CD4-positive, alpha-beta T cell treated with Interleukin-6 at 100 ng/mL for 8 hours (primary cell): Measurements from ENCODE around the gene FANCE.
A peak's percentile ranks its signal among the peaks of the same experiment; 100 is the strongest.

ENCODE experiments used
- DNase-seq: peaks from one replicate; pipeline ENCODE4 v3.0.0-alpha.2; 2020; ENCODE audit warnings: mixed read lengths, low spot score

Gene FANCE

DNA sequence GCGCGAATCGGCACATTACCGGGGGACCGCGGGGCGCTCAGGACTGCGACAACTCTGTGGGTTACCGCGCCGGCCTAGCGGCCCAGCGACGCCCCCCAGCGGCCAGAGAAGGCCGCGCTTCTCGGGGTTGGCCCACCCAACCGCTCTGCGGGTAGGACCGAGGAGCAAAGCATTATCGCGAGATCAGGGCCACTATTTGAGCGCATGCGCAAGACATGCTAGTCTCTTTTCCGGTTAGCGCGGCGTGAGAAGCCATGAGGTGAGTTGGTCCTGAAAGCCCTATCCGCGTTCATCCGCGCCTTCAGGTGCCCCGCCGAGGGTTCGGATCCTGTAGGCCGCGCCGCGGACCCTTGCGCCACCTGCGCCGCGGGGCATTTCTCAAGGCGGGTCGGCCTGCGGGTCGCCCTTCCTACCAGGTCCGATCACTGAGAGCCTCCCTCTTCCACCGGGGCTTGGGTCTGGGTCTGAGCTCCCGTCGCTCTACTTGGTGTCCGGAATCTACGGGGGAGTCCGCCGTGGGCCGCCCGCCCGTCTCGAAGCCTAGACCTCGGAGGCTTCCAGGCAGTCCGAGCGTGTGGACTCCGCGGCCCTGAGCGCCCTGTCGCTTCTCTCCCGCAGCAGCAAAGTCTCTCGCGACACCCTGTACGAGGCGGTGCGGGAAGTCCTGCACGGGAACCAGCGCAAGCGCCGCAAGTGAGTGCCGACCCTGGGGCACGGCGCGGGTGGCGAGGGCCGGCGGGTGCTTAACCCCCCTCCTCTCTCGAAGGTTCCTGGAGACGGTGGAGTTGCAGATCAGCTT is 16.2 kb downstream of the FANCE start, which contains the start of gene RPL10A:
Gene RPL10A (plus strand): TSS at position 221 of the 799 bp plus-strand sequence. CDS start 34 bp downstream, at position 255.
- DNase-seq, result peak; percentile 97

DNA sequence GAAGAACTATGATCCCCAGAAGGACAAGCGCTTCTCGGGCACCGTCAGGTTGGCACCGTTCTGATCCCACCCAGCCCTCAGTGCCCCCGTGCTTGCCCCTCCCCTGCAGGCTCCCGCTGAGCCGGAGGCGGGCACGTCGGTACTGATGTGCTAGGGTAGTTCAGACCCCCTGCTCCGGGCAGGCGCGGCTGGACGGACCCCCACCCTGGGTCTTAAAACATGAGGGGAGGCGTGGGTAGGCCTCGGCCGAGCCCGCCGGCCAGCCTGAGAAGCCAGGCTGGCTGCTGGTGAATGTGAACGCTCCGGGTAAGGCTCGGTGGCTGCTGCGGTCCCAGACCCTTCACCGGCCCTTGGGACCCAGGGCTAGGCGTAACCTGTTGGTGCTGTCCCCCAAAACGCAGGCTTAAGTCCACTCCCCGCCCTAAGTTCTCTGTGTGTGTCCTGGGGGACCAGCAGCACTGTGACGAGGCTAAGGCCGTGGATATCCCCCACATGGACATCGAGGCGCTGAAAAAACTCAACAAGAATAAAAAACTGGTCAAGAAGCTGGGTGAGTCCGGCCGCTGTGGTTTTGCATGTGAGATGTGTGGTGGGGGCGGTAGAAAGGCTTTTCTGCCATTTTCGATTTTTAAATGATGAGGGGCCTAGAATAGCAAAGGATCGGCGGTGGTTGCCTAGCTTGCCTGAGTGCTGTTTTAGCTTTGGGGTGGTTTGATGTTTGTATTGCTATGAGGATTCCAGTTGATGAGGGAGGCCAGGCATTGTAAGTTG is 17.0 kb downstream of the FANCE start:
- DNase-seq, result no peak

DNA sequence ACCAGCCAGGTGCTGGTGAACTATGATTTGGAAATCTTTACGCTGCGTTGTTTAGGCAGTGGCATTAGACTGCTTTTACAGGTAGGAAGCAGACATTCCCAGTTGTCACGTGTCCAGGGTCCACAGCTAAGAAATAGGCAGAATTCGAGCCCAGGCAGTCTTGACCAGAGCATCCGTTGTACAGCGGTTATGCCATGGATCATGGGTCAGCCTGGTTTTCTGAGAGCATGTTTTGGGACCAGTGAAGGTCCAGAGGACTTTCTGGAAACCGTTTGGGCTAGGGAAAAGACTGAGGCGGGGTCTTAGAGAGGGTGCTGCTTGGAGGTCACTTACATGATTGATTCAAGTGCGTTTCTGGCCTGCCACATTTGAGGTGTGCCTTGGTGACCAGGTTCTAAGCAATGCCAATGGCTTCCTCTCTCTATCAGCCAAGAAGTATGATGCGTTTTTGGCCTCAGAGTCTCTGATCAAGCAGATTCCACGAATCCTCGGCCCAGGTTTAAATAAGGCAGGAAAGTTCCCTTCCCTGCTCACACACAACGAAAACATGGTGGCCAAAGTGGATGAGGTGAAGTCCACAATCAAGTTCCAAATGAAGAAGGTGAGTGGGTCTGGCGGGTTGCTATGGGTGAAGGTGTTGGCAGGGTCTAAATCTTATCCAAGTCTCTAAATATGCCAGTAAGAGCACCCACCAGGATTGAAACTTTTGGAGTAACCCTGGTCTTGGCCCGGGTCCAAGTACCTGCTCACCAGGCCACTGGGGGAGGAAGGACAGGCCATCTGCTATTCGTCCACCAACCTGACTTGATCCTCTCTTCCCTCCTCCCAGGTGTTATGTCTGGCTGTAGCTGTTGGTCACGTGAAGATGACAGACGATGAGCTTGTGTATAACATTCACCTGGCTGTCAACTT is 17.9 kb downstream of the FANCE start:
- no peak for DNase-seq

GRCh38 chr6:35470663-35471120 is 18.6 kb downstream of the FANCE start:
- DNase-seq, result no peak

GRCh38 chr6:35471836-35472345 is 19.8 kb downstream of the FANCE start:
- no peak for DNase-seq

DNA sequence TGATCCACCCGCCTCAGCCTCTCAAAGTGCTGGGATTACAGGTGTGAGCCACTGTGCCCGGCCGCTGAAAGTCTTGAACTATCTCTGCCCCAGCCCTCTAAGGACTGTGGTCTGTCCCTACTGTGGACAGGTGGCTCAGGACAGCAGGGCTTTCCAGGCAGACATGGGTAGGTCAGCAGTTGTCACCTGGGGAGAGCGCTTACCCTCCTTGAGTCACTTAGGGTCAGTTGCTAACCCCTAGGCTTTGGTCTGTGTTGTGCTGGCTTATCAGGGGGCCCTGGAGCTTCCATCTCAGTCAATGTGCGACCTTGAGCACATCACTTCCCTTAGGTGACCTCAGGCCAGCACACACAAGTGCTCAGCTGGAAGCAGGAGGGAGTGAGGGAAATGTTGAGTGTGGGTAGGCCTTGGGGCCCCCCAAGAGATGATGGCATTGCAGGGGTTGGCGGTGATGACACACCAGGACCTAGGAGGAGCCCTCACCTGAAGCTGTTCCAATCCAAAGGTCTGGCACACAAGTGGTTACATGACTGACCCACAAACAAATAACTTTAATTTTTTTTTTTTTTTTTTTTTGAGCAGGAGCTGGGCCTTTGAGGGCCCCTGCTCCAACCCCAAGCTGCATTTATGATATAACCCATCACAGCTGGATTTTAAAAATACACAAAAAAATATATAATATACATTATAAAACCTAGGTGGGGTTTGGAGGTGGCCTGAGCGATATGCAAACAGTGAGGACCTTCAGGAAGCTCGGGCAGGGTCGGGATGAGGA is 21.1 kb downstream of the FANCE start:
- DNase-seq, result no peak

DNA sequence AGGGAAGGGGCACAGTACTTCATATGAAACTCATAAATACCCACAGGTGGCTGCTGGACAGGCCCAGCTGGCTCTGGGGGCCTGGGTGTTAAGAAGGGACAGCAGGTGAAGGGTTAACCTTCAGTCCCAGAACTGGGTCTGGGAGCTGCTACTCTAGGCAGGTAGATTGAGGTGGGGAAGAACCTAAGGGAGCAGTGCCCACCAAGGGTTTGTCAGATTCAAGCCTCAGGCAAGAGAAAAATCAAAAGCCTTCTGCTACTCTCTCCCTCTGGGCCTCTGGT is 21.7 kb downstream of the FANCE start:
- DNase-seq, result no peak

DNA sequence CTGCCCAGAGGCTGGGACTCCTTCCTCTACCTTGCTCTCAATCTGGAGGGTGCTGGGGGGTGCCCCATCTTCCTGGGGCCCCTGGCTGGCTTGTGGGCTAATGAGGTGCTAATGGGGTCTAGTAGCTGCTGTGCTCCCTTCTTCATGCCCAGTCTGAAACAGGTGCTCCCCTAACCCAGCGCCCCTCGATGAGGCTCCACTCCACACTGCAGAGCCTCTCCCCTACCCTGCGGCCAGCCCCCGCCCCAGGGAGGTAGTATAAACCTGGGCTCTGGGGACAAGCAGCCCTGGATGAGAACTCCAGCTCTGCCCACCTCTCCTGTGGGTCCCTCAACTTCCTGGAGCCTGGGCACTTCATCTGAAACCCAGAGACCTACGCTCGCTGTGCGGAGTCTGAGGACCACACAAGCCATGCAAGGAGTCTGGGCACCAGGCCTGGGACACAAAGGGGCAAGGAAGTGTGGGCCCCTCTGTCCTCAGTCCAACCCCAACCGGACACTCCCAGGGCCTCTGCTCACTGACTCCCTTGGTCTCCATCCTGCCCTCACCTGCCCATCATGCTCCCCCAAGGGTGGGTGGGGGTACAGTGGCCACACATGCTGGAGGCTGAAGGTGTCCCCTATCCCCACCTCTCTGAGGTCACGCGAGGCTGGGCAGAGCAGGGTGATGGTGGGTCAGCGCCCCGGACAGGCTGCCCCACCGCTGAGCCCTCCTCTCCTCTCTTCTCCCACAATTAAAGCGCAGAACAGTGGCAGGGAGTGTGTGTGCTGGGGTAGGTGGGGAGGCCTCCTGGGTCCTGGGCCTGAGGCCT is 22.2 kb downstream of the FANCE start:
- DNase-seq, result no peak

- no peak for DNase-seq
Measured at GRCh38 chr6:35474942-35475570, 22.9 kb downstream of the FANCE start.

DNA sequence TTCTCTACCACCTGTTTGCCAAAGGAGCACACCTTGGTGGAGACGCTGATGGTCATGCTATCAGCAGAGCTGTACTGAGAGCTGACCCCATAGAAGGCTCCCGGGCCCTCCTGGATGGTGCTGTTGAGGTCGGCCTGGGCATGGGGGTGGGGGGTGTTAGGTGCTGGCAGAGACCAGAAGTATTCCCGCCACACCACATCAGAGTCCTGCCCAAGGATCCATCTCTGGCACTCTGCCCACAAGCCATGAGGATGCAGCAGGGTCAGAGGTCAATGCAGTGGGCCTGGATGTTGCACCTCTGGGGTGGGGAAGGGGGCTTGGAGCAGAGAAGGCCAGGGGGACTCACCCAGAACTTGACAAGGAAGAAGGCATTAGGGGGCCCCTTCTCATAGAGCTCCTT is 23.4 kb downstream of the FANCE start:
- no peak for DNase-seq

DNA sequence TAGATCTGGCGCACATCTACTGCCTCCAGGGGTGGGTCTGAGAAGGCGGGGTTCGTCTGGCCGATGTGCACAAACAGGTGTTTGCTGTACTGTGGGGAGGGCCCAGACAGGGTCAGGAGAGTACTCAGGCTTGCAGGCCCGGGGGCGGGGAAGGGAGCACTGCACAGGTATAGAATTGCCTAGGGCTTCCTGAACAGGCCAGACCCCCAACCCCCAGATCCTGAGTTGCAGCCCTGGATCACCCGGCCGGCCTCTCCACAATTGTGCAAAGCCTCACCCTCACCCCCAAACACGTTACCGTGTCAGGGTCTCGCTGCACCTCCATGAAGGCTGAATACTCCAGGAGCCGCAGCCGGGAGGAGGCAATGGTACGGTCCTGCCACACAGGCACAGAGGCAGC is 23.9 kb downstream of the FANCE start:
- no peak for DNase-seq

DNA sequence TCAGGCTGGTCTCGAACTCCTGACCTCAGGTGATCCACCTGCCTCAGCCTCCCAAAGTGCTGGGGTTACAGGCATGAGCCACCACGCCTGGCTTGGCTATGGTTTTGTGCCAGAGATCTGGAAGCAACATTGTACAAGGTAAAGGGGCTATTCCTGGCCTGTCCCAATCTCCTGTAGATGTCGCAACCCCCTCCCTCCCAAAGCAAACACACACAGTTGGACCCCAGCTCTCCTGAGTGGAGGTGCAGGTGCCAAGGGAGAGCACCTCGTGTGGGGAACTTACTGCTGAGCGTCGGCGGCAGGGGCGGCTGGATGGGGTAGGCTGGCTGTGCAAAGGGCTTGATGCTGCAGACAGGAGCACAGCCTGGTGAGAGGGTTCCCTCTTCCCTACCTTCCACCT is 24.9 kb downstream of the FANCE start:
- DNase-seq, result no peak

- DNase-seq, result no peak
Measured at GRCh38 chr6:35477551-35478179, 25.5 kb downstream of the FANCE start.

DNA sequence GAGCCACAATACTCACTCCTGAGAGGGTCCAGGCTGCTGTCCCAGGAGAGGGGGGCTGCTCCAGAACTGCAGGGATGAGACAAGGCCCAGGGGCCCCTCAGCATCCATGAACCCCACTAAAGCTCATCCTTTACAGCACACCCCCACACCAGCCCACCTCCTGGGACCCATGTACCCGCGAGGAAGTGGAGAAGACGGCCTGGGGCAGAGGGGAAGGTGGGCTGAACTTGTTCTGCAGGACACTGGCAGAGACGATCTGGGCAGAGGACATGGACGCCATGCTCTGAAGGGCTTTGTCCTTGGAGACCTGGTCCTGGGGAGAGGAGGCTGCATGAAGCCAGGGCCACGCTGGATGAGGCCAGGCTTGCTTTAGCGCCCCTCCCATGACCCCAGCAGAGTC is 26.1 kb downstream of the FANCE start:
- DNase-seq, result no peak

DNA sequence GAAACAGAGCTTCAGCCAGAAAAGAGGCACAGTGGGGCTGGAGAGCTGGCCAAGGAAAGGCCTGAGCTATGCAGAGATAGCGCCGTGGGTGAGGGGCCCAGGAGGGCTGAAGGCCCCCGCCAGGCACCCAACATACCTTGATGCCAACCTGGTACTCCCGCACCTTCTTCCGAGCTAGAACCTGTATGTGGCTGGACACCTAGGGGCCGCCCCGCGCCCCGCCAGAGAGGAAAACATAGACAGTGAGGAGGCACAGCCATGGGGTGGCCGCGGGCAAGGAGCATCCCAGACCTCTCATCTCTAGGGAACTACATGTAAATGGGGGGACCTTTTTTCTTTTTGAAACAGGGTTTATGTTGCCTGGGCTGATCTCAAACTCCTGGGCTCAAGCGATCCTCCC is 28.0 kb downstream of the FANCE start:
- DNase-seq, result no peak

GRCh38 chr6:35481226-35481625 is 29.1 kb downstream of the FANCE start:
- DNase-seq, result no peak

- no peak for DNase-seq
Measured at GRCh38 chr6:35483062-35483461, 30.9 kb downstream of the FANCE start.

GRCh38 chr6:35483490-35483889 is 31.4 kb downstream of the FANCE start:
- no peak for DNase-seq

- DNase-seq, result no peak
Measured at GRCh38 chr6:35483893-35484645, 31.9 kb downstream of the FANCE start.
